Measurements from ENCODE around the gene MFSD12.

Gene MFSD12

DNA sequence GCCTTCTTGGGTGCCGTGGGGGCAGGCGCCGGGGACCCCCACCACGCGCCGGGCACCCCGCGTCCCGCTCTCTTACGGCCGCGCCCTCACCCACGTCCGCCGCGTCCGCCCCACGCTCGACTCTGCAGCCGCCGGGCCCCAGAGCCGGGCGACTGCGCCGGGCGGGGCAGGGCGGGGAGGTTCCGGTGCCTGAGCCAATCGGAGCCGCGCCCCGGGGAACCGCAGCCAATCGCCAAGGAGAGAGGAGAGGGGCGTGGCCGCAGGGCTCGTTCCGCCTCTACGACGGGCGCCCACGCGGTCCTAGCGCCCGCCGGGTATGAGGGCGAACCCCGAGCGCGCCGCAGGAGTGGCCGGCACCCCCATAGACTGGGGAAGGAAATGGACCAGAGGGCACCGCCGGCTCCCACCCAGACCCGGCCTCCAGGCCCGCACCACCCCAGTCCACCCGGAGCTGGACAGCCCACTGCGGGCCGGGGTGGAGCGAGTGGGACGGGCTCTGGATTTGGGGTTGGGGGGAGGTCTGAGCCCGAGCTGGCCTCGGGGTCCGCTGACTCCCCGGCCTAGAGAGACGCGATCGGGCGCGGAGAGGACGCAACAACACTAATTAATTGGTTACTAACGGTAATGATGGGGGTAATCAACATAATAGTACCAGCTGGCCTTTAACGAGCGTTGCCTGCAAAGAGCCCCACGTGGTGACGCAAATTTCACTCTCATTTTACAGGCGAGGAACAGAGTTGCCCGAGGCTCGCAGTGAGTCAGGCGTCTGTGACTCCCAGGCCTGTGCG, at the start of gene MFSD12:
MFSD12 (minus strand) TSS at position 126 of the 788 bp plus-strand sequence. CDS start 183 bp downstream, outside the sequence.
- no peak for DNase-seq (ENCODE audit: low read depth, low spot score)

DNA sequence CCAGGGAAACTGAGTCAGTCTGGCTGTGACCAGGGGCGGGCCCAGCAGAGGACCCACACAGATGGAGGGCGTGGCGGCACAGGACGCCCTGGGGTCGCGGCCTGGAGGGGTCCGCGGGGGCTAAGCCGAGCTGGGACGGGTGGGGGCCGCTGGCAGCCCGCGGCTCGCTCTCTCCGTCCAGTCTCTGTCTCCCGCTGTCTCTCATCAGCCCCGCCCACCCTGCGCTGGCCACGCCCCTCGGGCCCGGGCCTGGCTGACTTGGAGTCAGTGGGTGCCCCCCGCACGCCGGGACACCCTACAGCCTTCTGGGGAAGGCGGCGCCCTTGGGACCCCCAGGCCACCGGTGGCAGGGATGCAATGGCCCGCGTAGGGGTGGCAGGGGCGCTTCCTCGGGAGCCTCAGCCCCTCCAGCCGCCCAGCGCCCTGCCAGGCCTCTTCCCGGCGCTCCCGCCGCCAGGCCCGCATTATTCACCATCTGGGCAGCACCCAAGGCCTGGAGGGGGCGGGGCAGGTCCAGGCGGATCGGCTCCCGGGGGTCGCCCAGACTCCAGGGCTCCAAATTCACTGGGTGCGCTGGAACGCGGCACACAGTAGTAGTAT, 49.4 kb upstream of the MFSD12 start, which contains the start of gene TBXA2R:
TBXA2R (minus strand) TSS at position 186 of the 600 bp plus-strand sequence. CDS start 6,241 bp downstream, outside the sequence.
- DNase-seq (ENCODE audit: low read depth, low spot score) = no peak

DNA sequence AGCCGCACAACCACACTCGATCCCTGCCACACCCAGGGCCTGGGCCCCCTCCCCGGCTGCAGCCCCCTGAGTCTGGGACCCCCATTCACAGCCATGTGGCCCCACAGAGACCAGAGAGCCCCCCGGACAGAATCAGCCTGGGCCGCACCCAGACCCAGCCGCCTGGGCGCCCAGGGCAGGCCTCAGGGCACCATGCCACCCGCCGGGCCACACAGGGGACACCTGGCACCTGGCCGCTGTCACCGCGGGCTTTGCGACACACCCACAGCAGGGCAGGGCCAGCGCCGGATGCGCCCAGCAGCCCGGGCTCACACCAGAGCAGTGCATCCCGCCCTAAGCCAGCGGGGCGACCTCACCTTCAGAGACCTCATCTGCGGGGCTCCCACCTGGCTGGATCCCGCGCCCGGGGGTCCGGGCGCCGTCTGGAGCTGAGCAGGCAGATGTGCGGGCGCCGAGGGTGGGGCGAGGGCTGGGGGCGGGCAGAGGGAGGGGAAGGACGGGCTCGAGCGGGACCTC, 48.8 kb upstream of the MFSD12 start:
- no peak for DNase-seq (ENCODE audit: low read depth, low spot score)

DNA sequence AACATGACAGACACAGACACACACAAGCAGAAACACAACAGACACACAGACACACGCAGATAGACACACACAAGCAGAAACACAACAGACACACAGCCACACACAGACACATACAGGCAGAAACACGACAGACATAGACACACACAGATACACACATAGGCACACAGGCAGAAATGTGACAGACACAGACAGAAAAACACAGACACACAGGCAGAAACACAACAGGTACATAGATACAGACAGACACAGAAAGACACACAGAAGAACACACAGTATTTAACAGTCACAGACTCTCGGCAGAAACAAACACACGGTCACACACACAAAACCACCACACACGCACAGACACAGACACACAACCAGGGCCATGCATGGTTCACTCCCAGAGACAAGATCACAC, 48.4 kb upstream of the MFSD12 start:
- DNase-seq (ENCODE audit: low read depth, low spot score) = no peak

DNA sequence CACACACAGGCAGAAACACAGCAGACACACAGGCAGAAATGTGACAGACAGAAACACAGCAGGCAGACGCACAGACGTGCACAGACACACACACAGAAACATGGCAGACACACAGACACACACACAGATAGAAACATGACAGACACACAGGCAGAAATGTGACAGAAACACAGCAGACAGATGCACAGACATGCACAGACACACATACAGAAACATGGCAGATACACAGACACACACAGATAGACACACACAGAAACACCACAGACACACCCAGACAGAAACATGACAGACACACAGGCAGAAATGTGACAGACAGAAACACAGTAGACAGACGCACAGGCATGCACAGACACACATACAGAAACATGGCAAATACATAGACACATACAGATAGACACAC, 48.0 kb upstream of the MFSD12 start:
- no peak for DNase-seq (ENCODE audit: low read depth, low spot score)

DNA sequence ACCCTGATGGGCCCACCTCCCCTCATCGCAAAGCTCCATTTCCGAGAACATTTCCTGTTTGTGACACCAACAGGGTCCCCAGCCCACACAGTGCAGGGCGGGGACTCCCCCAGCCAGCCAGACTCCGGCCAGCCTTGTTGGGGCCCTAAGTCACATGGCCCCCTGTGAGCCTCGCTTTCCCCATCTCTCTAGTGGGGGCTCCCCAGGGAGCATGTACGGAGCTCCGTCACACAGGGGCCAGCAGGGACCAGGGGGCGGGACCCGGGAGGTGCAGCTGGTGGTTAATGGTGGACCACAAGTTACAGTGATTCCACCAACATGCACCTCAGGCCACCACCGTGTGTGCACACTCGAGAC, 47.6 kb upstream of the MFSD12 start:
- DNase-seq (ENCODE audit: low read depth, low spot score) = no peak

DNA sequence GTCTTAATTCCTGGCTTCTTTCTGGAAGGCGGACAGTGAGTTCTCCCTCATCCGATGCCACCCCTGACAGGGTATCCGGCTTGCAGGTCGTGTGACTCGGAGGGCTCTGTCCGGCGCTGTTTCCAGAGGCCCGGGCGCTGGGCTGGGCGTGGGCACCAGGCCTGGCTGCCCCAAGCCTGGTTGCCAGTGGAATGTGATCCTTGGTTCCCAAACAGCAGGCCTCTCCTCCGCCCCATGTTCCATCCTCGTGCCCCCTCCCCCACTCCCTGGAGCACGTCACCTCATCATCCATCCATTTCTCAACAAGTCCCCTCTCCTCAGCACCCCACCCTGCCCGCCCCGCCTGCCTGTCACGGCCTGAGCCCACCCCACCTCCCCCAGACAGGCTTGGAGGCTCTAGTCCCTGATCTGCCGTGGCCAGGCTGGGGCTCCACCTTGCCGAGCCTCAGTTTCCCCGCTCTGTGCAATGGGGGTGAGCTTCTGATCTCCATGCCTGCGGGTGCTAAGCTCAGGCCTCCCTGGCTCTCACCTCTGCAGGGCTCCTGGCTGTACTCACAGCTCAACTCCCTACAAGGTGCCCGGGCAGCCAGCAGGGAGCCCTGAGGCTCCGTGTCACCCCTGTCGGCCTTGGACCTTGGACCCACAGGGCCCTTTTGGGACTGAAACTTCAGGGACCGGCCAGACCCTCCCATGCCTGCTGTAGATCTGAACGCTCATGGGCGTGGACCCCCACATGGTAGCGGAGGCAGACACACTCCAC, 47.0 kb upstream of the MFSD12 start:
- DNase-seq (ENCODE audit: low read depth, low spot score) = no peak

DNA sequence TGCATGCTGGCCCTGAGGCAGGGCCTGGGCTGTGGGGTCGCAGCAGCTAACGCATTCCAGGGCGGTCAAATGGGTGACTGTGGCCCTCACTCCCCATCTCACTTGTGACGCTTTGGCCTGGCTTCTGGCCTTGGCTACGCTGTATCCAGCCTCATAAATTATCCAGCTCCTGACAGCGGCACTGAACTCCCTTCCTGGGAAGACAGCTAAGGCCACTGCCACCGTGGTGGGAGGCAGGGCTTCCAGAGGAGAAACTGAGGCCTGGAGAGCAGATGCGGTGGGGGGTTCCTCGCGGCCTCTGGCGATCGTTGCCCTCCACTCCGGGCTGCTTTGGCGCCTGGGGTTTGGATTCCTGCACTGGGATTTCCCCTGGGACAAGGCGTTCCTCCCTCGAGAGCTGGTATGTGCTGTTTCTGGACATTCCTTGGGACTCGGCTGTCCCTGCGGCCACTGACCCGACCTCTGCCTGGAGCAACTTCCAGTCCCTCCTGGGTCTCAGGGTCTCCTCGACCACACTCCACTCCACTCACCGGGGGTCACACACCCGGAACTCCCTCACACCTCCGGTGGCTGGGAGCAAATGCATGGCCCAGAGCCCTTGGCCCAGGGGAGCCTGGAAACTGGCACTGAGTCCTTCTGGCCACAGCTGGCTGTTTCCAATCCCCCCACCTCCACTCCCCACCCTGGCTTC, 45.9 kb upstream of the MFSD12 start:
- DNase-seq (ENCODE audit: low read depth, low spot score) = no peak

DNA sequence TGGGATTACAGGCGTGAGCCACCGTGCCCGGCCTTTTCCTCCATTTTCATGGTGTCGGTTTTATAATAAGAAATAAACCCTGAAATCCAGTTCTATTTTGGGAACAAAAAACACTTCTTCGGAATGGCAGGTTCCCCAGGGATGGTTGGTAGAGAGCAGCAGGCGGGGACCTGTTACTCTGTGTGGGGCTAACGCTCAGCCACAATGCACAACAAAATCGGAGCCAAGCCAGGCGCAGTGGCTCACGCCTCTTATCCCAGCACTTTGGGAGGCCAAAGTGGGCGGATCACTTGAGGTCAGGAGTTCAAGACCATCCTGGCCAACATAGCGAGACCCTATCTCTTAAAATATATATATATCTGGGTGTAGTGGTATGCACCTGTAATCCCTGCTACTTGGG, 43.6 kb upstream of the MFSD12 start:
- DNase-seq (ENCODE audit: low read depth, low spot score) = no peak

DNA sequence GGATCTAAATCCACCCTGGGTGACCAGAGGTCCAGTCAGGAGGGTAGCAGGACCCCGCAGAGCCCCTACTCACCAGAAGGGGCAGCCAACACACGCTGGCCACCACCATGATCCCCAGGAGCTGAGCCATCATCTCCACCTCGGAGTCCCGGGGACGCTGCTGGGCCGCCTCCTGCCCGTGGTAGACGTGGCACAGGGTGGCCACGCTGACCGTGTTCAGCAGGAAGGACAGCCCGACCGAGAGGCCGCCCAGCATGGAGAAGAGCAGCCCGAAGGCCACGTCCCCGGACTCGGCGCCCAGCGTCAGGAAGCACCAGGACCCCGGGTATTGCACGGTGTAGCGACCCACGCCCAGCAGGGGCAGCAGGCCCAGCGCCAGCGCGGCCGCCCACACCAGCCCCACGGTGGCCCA, 42.4 kb upstream of the MFSD12 start:
- DNase-seq (ENCODE audit: low read depth, low spot score) = no peak

DNA sequence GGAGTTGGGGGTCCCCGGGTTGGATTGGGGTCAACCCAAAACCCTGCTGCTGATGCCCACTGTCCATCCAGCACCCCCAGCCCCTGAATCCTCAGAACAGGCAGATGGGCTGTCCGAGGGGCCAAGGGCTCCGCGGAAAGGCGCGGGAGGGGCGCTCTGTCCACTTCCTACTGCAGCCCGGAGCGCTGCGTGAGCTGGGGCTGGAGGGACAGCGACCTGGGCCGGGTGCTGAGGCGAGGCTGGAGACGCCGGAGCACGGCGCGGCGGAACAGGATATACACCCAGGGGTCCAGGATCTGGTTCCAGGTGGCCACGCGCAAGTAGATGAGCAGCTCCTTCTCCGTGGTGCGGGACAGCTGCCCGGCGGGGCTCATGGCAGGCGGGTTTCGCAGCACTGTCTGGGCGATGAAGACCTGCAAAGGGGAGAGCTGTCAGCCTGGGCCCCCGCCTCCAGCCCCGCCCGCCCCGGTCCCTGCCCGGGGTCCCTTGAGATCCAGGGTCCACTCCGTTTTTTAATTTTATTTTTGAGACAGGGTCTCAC, 38.2 kb upstream of the MFSD12 start:
- no peak for DNase-seq (ENCODE audit: low read depth, low spot score)

DNA sequence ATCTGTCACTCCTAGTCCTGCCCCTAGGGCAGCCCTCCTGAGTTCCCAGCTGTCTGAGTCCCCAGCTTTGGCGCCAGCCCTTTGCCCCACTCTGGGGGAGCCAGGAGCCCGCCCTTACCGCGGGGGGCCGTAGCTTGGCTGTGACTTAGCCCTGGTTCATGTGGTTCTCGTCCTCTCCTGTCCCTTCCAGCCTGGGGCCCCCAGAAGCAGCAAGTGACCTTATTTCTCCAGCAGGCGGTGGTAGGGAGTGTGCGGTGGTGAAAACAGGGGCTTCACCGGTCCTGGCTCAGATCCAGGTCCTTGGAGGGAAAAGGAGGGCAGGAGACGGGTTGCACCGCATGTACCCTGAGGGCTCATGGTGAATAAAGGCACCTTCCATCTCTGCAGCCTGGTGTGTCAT, 35.8 kb upstream of the MFSD12 start:
- no peak for DNase-seq (ENCODE audit: low read depth, low spot score)

DNA sequence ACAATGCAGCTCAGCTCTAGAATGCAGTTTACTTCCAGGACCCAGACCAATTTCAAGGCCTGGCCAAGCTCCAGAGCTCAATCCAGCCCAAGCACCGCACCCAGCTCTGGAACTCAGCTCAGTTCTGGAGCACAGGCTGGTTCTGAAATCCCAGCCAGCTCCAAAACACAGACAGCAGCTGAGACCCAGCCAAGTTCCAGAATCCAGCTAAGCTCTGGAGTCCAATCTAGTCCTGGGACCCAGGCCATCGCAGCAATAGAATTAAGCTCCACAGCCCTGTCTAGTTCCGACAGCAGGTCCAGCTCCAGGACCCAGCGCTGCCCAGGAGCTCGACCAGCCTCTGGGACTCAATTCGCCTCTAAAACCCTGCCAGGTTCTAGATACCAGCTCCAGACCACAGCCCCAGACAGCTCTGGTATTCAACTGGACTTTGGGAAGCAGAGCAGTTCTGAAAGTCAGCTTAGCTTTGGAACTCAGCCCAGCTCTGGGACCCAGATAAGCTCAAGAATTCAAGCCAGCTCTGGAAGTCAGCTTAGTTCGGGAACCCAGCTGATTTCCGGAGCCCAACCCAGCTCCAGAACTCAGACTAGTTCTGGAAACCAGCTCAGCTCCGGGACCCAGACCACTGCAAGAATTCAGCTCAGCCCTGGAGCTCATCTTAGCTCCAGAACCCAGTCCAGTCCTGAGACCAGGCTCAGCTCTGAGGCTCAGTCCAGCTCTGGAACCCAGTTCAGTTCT, 34.7 kb upstream of the MFSD12 start:
- no peak for DNase-seq (ENCODE audit: low read depth, low spot score)

DNA sequence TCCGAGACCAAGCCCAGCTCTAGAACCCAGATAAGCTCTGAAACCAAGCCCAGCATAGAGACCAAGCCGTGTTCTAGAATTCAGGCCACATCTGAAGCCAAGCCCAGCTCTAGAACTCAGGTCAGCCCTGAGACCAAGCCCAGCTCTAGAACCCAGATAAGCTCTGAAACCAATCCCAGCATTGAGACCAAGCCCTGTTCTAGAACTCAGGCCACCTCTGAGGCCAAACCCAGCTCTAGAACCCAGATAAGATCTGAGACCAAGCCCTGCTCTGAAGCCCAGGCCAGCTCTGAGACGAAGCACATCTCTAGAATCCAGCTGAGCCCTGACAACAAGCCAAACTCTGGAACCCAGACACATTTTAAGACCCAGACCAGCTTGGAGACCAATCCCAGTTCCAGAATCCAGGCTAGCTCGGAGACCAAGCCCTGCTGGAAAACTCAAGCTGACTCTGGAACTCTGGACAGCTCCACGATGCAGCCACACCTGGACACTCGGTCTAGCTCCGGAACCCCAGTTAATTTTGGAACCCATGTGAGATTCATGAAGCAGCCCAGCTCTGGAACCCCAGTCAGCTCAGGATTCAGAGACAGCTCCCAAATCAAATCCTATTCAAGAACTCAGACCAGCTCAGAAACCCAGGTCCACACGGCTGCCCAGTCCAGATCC, 33.7 kb upstream of the MFSD12 start:
- no peak for DNase-seq (ENCODE audit: low read depth, low spot score)

DNA sequence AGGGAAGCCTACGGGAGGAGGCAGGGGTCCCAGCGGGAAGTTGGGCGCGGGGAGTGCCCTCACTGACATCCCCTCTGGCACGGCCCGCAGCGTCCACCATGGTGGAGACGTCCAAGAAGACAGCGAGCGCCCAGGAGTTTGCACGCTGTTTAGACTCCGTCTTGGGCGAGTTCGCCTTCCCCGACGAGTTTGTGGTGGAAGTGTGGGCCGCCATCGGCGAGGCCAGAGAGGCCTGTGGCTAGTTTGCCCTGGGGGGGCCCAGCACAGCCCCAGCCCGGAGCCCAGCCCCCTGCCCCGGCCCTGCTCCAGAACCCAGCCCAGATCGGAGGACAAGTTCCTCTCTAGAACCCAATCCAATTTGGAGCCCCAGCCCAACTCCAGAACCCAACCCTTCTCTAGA, 32.6 kb upstream of the MFSD12 start:
- DNase-seq (ENCODE audit: low read depth, low spot score) = no peak

DNA sequence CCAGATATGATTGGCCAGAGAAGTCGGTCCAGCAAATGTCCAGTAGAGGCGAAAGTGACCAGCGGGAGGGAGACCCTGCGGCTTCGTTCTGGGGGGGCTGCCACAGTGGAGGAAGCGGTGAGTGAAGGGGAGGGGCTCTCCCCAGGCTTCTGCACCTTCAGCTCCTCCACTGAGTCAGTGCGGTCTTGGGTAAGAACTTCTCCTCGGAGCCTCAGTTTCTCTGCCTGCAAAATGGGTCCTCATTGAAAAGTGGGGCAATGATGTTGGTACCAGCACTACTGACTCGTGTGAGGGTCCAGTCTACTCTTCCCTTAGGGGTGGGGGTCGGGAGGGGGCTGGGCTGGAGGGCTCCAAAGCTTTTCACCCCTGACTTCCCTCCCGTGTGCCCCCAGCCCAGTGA, 32.1 kb upstream of the MFSD12 start:
- DNase-seq (ENCODE audit: low read depth, low spot score) = no peak

DNA sequence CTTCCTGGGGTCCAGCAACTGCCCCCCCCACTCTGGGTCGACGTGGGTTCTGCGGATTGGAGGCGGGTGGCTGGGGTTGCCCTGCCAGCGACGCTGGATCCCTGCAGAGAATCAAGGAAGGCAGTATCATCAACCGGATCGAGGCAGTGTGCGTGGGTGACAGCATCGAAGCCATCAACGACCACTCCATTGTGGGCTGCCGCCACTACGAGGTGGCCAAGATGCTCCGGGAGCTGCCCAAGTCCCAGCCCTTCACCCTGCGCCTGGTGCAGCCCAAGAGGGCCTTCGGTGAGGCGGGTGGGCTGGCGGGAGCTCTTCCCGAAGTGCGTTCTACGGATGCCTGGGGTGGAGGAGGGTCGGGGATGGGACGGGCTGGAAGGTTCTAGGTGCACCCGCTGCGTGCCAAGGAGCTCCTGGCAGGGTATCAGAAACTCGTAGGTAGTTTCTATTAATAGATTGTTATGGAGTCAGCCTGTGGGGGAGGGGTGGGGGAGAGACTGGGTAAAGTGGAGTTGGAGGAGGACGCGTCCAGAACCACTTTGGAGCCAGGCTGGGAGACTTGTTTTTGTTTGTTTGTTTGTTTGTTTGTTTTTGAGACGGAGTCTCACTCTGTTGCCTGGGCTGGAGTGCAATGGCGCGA, 29.4 kb upstream of the MFSD12 start:
- DNase-seq (ENCODE audit: low read depth, low spot score) = no peak

DNA sequence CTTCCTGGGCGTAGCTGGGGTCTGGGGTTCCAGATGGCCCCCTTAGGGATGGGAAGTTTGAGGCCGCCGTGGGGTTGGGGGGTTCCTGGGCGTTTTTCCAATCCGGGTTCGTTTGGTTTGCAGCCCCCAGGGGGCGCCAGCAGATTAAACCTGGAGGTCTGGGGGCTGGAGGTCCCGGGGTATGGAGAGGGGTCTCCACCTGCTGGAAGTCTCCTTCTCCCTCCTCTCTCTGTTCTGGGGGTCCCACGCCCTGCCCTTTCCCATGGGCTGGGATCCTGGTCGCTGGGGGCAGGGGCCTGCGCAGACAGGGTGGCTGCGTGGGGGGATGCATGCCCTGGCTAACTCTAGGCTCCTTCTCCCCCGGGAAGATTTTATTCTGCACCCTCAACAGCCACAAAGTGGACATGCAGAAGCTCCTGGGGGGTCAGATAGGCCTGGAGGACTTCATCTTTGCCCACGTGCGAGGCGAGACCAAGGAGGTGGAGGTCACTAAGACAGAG, 28.8 kb upstream of the MFSD12 start:
- DNase-seq (ENCODE audit: low read depth, low spot score) = no peak

DNA sequence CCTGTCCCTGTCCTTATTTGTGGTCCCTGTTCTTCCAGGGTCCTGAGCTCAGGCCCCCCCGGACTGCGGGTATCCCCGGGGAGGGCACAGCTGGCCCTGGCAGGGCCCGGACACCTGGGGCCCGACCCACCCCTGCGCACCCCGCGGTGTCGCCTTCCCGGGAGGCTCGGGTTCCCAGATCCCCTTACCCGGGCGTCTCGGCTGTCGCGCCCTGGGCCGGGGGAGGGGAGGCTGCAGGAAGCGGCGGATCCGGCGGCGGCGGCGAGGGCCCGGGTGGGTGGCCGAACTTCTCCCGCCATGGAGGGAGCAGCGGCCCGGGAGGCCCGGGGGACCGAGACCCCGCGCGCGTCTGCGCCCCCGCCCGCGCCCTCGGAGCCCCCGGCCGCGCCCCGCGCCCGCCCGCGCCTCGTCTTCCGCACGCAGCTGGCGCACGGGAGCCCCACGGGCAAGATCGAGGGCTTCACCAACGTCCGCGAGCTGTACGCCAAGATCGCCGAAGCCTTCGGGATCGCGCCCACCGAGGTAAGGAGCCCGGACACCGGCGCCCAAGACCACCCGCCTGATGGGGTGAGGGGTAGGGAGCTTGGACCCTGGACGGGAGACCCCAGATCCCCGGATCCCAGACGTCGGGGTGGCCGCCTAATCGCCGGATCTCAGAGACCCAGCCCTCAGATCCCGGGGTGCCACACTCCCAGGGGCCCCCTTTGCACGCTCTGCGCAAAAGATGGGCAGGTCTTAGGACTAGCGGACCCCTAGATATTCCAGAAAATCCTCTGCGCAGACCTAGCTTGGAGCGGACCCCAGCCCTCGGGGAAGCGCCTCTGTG, 28.1 kb upstream of the MFSD12 start, which contains the start of gene GIPC3:
GIPC3 (plus strand) TSS at position 178 of the 826 bp plus-strand sequence; CDS start at position 298, 120 bp downstream.
- DNase-seq (ENCODE audit: low read depth, low spot score) = no peak

Data from iPS DF 19.7 (cell line).